ENCODE measurements around the gene AFTPH. TPM values are rescaled to one million over a fixed set of nuclear protein-coding genes. Genes with fewer than 3 reads are reported as not detected.

Gene AFTPH
- total and polyA plus RNA-seq, 9 of the 15 experiments (the other 6 are each of a cell fraction or from before 2014, with no cell fraction given) = 8.0 to 26.2 (median 13.8) TPM

GRCh38 chr2:64581018-64581417 lies 56.9 kb downstream of the AFTPH start (continued):
- TF ChIP-seq ZNF407 (IDR thresholded peaks at IDR 0.05; ENCODE audit: low read depth) = no peak
- TF ChIP-seq RBM22 (IDR thresholded peaks at IDR 0.05; ENCODE audit: low read depth, low read length, poor library complexity, severe bottlenecking) = no peak
- no peak for TF ChIP-seq ZNF518B (CRISPR knock-in tag; IDR thresholded peaks at IDR 0.05)
- TF ChIP-seq ZNF589 (CRISPR knock-in tag; IDR thresholded peaks at IDR 0.05; ENCODE audit: low read depth) = no peak
- TF ChIP-seq PATZ1 (CRISPR knock-in tag; IDR thresholded peaks at IDR 0.05; ENCODE audit: borderline replicate concordance) = no peak
- TF ChIP-seq CUX1 (CRISPR knock-in tag; IDR thresholded peaks at IDR 0.05) = no peak
- no peak for TF ChIP-seq ZBED1 (IDR thresholded peaks at IDR 0.05)
- no peak for TF ChIP-seq MXI1 (IDR thresholded peaks at IDR 0.05; ENCODE audit: low read depth, low read length)
- TF ChIP-seq MECOM (CRISPR knock-in tag; IDR thresholded peaks at IDR 0.05) = no peak

Measured in K562 (cell line).